Measurements from ENCODE around the gene SORBS1. TPM values are rescaled to one million over a fixed set of nuclear protein-coding genes. Genes with fewer than 3 reads are reported as not detected.
A peak's percentile ranks its signal among the peaks of the same experiment; 100 is the strongest.

The SORBS1 gene
- total and polyA plus RNA-seq, 4 donors = 13.1 to 68.9 (median 44.0) TPM

DNA sequence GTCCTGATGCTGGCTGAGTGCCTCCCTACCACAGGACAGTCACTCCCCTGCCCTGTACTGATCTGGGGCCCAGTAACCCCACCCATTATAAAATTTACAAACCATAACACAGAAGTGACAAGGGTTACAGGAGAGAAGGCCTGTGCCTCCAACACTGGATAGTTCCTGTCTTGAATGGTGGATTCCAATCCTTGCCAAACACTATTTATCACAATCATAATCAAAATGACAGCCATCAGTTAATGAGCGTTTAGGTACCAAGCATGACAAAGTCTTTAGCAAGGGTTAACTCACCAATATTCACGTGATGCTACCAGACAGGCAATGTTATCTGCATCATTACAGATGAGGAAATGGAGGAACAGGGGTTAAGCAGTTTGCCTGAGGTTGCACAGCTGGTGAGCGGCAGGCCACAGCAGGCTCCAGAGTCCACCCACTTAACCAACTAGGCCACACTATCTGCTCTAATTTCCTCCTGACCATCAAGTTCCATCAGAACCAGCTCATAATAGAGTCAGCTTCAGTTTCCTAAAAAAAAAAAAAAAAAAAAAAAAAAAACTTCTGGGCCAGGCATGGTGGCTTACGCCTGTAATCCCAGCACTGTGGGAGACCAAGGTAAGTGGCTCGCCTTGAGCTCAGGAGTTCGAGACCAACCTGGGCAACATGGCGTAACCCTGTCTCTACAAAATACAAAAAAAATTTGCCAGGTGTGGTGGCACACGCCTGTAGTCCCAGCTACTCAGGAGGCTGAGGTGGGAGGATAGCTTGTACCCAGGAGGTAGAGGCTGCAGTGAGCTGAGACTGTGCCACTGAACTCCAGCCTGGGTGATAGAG is 284.6 kb downstream of the SORBS1 start:
- 79 to 85% methylated on average over 8 of the region's 8 CpGs for WGBS, 2 donors
- Histone ChIP-seq H3K9me3 (ENCODE audit: control insufficient read depth in 4 of 4, insufficient read depth in 3 of 4, low read length in 3 of 4) (no peaks in the 10 kb centered on the region), H3K4me1 (ENCODE audit: control insufficient read depth in 5 of 5, insufficient read depth in 5 of 5, low read length in 5 of 5) (peaks cover 0 to 60% (median 7%) of the 10 kb centered on the region in 5 donors), H3K9ac (ENCODE audit: insufficient read depth in 1 of 2, low read length in 2 of 2) (no peak overlapping the region), H3K27ac (ENCODE audit: low read depth in 1 of 2, low read length in 1 of 2) (peak overlapping the region; percentile 36 to 77), H3K4me3 (no peak overlapping the region), H3K36me3 (ENCODE audit: control insufficient read depth in 4 of 4, insufficient read depth in 4 of 4, low read length in 4 of 4) (no peaks in the 10 kb centered on the region), H3K27me3 (ENCODE audit: control insufficient read depth in 3 of 3, insufficient read depth in 3 of 3, low read length in 2 of 3) (no peaks in the 10 kb centered on the region)
- TF ChIP-seq, protein P1, sequence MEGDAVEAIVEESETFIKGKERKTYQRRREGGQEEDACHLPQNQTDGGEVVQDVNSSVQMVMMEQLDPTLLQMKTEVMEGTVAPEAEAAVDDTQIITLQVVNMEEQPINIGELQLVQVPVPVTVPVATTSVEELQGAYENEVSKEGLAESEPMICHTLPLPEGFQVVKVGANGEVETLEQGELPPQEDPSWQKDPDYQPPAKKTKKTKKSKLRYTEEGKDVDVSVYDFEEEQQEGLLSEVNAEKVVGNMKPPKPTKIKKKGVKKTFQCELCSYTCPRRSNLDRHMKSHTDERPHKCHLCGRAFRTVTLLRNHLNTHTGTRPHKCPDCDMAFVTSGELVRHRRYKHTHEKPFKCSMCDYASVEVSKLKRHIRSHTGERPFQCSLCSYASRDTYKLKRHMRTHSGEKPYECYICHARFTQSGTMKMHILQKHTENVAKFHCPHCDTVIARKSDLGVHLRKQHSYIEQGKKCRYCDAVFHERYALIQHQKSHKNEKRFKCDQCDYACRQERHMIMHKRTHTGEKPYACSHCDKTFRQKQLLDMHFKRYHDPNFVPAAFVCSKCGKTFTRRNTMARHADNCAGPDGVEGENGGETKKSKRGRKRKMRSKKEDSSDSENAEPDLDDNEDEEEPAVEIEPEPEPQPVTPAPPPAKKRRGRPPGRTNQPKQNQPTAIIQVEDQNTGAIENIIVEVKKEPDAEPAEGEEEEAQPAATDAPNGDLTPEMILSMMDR (IDR thresholded peaks at IDR 0.05; ENCODE audit: control extremely low read depth, extremely low read depth) = no peak
- no peak for DNase-seq
- no peak for ATAC-seq (ENCODE audit: insufficient read depth, low FRiP score)

DNA sequence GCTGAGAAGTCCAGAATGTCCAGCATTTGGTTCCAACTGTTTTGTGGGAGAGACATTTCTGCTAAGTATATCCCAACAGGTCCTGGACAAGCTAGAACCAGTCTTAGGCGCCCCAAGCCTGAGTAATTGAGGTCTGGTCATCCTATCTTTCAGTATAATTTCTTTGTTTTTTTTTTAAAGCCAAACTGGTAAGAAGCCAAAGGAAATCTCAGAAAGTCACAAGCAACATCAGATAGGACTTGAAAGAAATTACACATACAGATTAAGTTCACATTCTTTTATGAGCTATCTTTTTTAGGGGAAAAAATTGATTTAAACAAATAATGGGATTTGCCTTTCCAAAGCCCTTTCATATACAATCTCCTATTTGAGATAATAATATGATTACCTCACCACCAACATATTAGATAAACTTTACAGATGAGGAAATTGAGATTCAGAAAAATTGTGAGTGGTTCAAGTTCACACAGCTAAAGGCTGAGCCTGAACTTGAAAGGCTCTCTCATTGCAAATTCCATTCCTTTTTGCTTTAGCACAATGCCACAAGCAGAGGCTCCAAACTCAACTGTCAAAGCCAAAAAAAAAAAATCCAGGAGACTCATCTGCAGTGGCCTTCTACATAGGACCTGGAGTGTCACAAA is 285.3 kb downstream of the SORBS1 start:
- no peaks in the 10 kb centered on the region for H3K27me3 ChIP-seq (ENCODE audit: control insufficient read depth in 3 of 3, insufficient read depth in 3 of 3, low read length in 2 of 3)
- H3K9me3 ChIP-seq (ENCODE audit: control insufficient read depth in 4 of 4, insufficient read depth in 3 of 4, low read length in 3 of 4) = no peaks in the 10 kb centered on the region
- no peak overlapping the region for H3K9ac ChIP-seq (ENCODE audit: insufficient read depth in 1 of 2, low read length in 2 of 2)
- ATAC-seq (ENCODE audit: insufficient read depth, low FRiP score) (no peak), DNase-seq (peak in 2 of 3 donors; percentile 65 to 78)
- TF ChIP-seq, protein P1 (IDR thresholded peaks at IDR 0.05; ENCODE audit: control extremely low read depth, extremely low read depth) = no peak
- no peaks in the 10 kb centered on the region for H3K36me3 ChIP-seq (ENCODE audit: control insufficient read depth in 4 of 4, insufficient read depth in 4 of 4, low read length in 4 of 4)
- H3K4me1 ChIP-seq (ENCODE audit: control insufficient read depth in 5 of 5, insufficient read depth in 5 of 5, low read length in 5 of 5) = peaks cover 0 to 52% (median 7%) of the 10 kb centered on the region in 5 donors
- no peak overlapping the region for H3K4me3 ChIP-seq
- 82 to 83% methylated on average over 1 of the region's 1 CpG for WGBS, 2 donors
- peak overlapping the region; percentile 36 to 73 for H3K27ac ChIP-seq (ENCODE audit: low read depth in 1 of 2, low read length in 1 of 2)

DNA sequence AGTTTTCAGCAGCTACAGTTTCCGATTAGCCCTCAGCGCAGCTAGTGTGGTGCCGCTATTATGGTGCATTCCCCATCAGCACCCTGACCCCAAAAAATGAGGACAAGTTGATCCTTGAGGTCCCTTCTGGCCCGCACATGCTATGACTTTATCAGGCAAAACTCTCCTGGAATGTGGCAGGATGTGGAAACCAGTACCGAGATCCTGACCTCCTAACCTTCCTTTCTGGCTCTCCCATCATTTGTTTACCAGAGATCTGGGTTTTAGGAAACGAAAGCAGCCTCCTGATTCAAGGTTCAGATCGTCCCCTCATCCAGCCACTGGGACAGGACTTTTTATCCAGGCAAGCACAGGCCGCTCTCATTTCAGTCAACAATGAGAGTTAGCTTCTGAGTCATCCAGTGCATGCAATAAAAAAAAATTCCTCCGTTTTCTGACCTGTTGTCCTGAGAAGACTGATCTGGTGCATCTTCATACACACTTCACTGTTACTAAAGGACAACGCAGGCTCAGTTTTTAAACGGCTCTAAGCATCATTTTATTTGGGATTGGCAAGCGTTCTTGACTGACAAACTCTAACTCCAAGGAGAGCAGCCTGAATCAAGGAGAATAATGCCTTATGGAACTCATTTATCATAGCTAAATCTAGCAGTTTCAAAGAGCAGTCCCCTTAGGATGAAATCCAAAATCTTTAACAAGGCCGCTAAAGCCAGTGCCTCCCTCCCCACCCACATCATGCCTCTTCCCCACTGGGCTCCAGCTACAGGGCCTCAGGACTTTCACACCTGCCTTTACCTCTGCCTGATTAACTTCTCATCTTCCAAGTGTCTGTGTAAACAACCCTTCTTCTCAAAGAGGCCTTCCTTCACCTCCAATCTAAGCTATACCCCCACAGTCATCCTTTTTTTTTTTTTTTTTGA is 287.5 kb downstream of the SORBS1 start:
- TF ChIP-seq, protein P1 (IDR thresholded peaks at IDR 0.05; ENCODE audit: control extremely low read depth, extremely low read depth) = no peak
- peaks cover 0 to 9% (median 2%) of the 10 kb centered on the region in 4 donors for H3K36me3 ChIP-seq (ENCODE audit: control insufficient read depth in 4 of 4, insufficient read depth in 4 of 4, low read length in 4 of 4)
- H3K27me3 ChIP-seq (ENCODE audit: control insufficient read depth in 3 of 3, insufficient read depth in 3 of 3, low read length in 2 of 3) = no peaks in the 10 kb centered on the region
- H3K4me3 ChIP-seq = no peak overlapping the region
- peaks cover 0 to 44% (median 7%) of the 10 kb centered on the region in 5 donors for H3K4me1 ChIP-seq (ENCODE audit: control insufficient read depth in 5 of 5, insufficient read depth in 5 of 5, low read length in 5 of 5)
- H3K9me3 ChIP-seq (ENCODE audit: control insufficient read depth in 4 of 4, insufficient read depth in 3 of 4, low read length in 3 of 4) = no peaks in the 10 kb centered on the region
- 47 to 68% methylated on average over 13 of the region's 13 CpGs for WGBS, 2 donors
- no peak overlapping the region for H3K9ac ChIP-seq (ENCODE audit: insufficient read depth in 1 of 2, low read length in 2 of 2)
- ATAC-seq (ENCODE audit: insufficient read depth, low FRiP score) = no peak
- DNase-seq = no peak
- H3K27ac ChIP-seq (ENCODE audit: low read depth in 1 of 2, low read length in 1 of 2) = peak overlapping the region; percentile 69 to 85

Measured in lung (tissue), 12 donors.